SU-DHL-6 (cell line): ENCODE results near the gene ACE.

Experiments
- CTCF ChIP-seq: fragments of 200-600 bp; sonication (generic); IDR thresholded peaks from one replicate; pipeline ENCODE4 v1.5.1; 2017; ENCODE audit warnings: antibody characterized with exemption, mild to moderate bottlenecking, low read length, moderate library complexity; ENCODE audit not compliant: insufficient read depth, poor library complexity, severe bottlenecking
- EZH2phosphoT487 ChIP-seq: fragments of 200-600 bp; sonication (generic), shearing (Covaris generic); conservative IDR thresholded peaks from 2 replicates; pipeline ENCODE4 v1.6.1; 2018; ENCODE audit warnings: mild to moderate bottlenecking, antibody characterized with exemption, low read length, moderate library complexity, mixed read lengths

- no peak for TF ChIP-seq CTCF
- no peak for TF ChIP-seq EZH2phosphoT487
Observed at GRCh38 chr17:63430223-63430622, 46.6 kb upstream of the ACE start.
